AG04450 (cell line): Measurements from ENCODE around the gene SPATA33. TPM values are rescaled to one million over a fixed set of nuclear protein-coding genes. Genes with fewer than 3 reads are reported as not detected.
"Not testable (repeated sequence)": the region's sequence is repeated elsewhere in the genome, so short reads cannot be mapped to it uniquely, and the experiment has no call there.

Experiments used
- CTCF ChIA-PET: fragments of 300-600, 350-600 bp; formaldehyde crosslinking; extraction: SDS; loops from one replicate; lab custom pipeline; 2022; ENCODE audit warnings: antibody characterized with exemption, inconsistent platforms; lab: Charles Lee
- POLR2A ChIA-PET: fragments of 350-600 bp; formaldehyde crosslinking; extraction: SDS; loops from one replicate; lab custom pipeline; 2021; ENCODE audit warnings: antibody characterized with exemption, inconsistent platforms; lab: Yijun Ruan, JAX
- DNase-seq: peaks from one replicate; pipeline ENCODE4 v3.0.0-alpha.2; 2011; ENCODE audit warnings: low read depth, low spot score
- H3K27ac ChIP-seq: one replicate; pipeline ENCODE4 v1.5.1; 2012; ENCODE audit warnings: low read depth, low read length, control low read depth
- H3K27me3 ChIP-seq: one replicate; pipeline ENCODE4 v1.6.0; 2012; ENCODE audit warnings: low read length; ENCODE audit not compliant: control insufficient read depth, insufficient read depth
- H3K4me3 ChIP-seq: 2 replicates; pipeline ENCODE4 v1.5.1; 2011; ENCODE audit warnings: mild to moderate bottlenecking, low read depth, low read length, control low read depth
- H3K9me3 ChIP-seq: 2 replicates; pipeline ENCODE4 v1.5.1; 2012; ENCODE audit warnings: low read length; ENCODE audit not compliant: control insufficient read depth, insufficient read depth
- CTCF ChIP-seq: IDR thresholded peaks from 2 replicates; pipeline ENCODE4 v1.5.1; 2011; ENCODE audit warnings: low read depth, low read length, control low read depth, inconsistent platforms
- polyA plus RNA-seq: library from polyadenylated mRNA; depleted of rRNA; stranded (reverse); fragments of >200 nt; gene quantifications from 2 replicates; pipeline ENCODE4 v1.2.3, GENCODE V29; 2011

The SPATA33 gene
- polyA plus RNA-seq, 1 experiment, result 2.4 TPM

- POLR2A ChIA-PET, result no interaction called here
- Histone ChIP-seq H3K27ac (no peak overlapping the region), H3K4me3 (no peak overlapping the region), H3K9me3 (peaks cover 4% of the 10 kb centered on the region; the same call in 1 of the 2 replicates), H3K27me3 (no peaks in the 10 kb centered on the region)
- TF ChIP-seq CTCF, result no peak
- CTCF ChIA-PET, result interaction anchor here (1.2 kb wide), 1 partner anchor 11 kb away, joined by 3 read pairs; no protein-coding TSS in a partner anchor
- DNase-seq, result no peak
Measured at GRCh38 chr16:89669755-89670154, 12.1 kb downstream of the SPATA33 start.

- DNase-seq, result no peak
- H3K27ac ChIP-seq, result peak overlapping the region; percentile 31
- no peak overlapping the region for H3K4me3 ChIP-seq
- peaks cover 4% of the 10 kb centered on the region; the same call in 1 of the 2 replicates for H3K9me3 ChIP-seq
- H3K27me3 ChIP-seq, result no peaks in the 10 kb centered on the region
- no peak for TF ChIP-seq CTCF
- ChIA-PET CTCF (interaction anchor here (0.7 to 1.2 kb wide), 2 partner anchors 12 to 190 kb away, joined by 3 read pairs; no protein-coding TSS in a partner anchor), POLR2A (interaction anchor here (0.6 to 1.6 kb wide), 2 partner anchors 11 to 16 kb away, joined by 5 to 6 read pairs; partner anchors contain the start of gene CDK10)
Measured at GRCh38 chr16:89670496-89671431, 13.1 kb downstream of the SPATA33 start.

GRCh38 chr16:89671565-89671964, 13.9 kb downstream of the SPATA33 start:
- not testable (repeated sequence) for DNase-seq, H3K9me3 ChIP-seq, H3K27ac ChIP-seq, H3K4me3 ChIP-seq, H3K27me3 ChIP-seq
- ChIA-PET POLR2A (interaction anchor here (1.6 kb wide), 1 partner anchor 15 kb away, joined by 6 read pairs; the partner anchor contains the start of gene CDK10), CTCF (interaction anchor here (0.7 kb wide), 1 partner anchor 189 kb away, joined by 3 read pairs; no protein-coding TSS in a partner anchor)

- no peak overlapping the region for H3K4me3 ChIP-seq
- POLR2A ChIA-PET, result no interaction called here
- CTCF ChIA-PET, result no interaction called here
- no peak for DNase-seq
- no peak overlapping the region for H3K27ac ChIP-seq
- no peaks in the 10 kb centered on the region for H3K27me3 ChIP-seq
- TF ChIP-seq CTCF, result no peak
- H3K9me3 ChIP-seq, result no peaks in the 10 kb centered on the region; the same call in 1 of the 2 replicates
Measured at GRCh38 chr16:89672177-89672941, 14.7 kb downstream of the SPATA33 start.

- H3K27ac ChIP-seq, result no peak overlapping the region
- H3K9me3 ChIP-seq, result peaks cover 21% of the 10 kb centered on the region
- DNase-seq, result no peak
- POLR2A ChIA-PET, result no interaction called here
- no peaks in the 10 kb centered on the region for H3K27me3 ChIP-seq
- no peak for TF ChIP-seq CTCF
- CTCF ChIA-PET, result interaction anchor here (0.6 kb wide), 1 partner anchor 342 kb away, joined by 4 read pairs; no protein-coding TSS in a partner anchor
- no peak overlapping the region for H3K4me3 ChIP-seq
Measured at GRCh38 chr16:89678258-89678657, 20.6 kb downstream of the SPATA33 start.
